ENCODE measurements around the gene ART4.

- TF ChIP-seq EZH2 (IDR thresholded peaks at IDR 0.05; ENCODE audit: borderline replicate concordance, low read length) = no peak
- TF ChIP-seq CTCF (conservative IDR thresholded peaks at IDR 0.05 in 1 of 2, IDR thresholded peaks at IDR 0.05 in 1 of 2; ENCODE audit: extremely low read depth in 1 of 2, insufficient read depth in 1 of 2, low read depth in 1 of 2, low read length in 2 of 2) = no peak
Observed at GRCh38 chr12:14780859-14781258, 62.5 kb downstream of the ART4 start.

All from mammary epithelial cell (primary cell).